H1 (cell line): ENCODE data around the gene NME7.

Experiments
- ASH2L ChIP-seq: fragments of 200-600, 300-600 bp; sonication (generic); IDR thresholded peaks from one replicate; pipeline ENCODE4 v1.7.1; 2017; ENCODE audit warnings: low read length
- EP300 ChIP-seq, 2 experiments: IDR thresholded peaks; 1 replicate in 1 of 2; 2 replicates in 1 of 2; pipeline ENCODE4 v1.6.1; 2011 to 2012; ENCODE audit warnings: low read depth in 2 of 2, low read length in 2 of 2, mild to moderate bottlenecking in 2 of 2, borderline replicate concordance in 1 of 2, inconsistent platforms in 1 of 2, moderate library complexity in 1 of 2
- HDAC6 ChIP-seq: IDR thresholded peaks from one replicate; pipeline ENCODE4 v1.7.1; 2012; ENCODE audit warnings: low read depth, mild to moderate bottlenecking, inconsistent platforms, low read length, moderate library complexity
- JUND ChIP-seq: IDR thresholded peaks from 2 replicates; pipeline ENCODE4 v1.6.1; 2011; ENCODE audit warnings: mild to moderate bottlenecking, improper control_type of control experiment, low read length
- POLR2A ChIP-seq, 2 experiments: IDR thresholded peaks; 1 replicate in 1 of 2; 2 replicates in 1 of 2; pipeline ENCODE4 v1.6.1; 2011; ENCODE audit warnings: low read depth in 2 of 2, low read length in 2 of 2, mild to moderate bottlenecking in 2 of 2; ENCODE audit errors: control extremely low read depth in 1 of 2
- POLR2AphosphoS5 ChIP-seq: IDR thresholded peaks from 2 replicates; pipeline ENCODE4 v1.6.1; 2011; ENCODE audit warnings: low read depth, low read length
- RXRA ChIP-seq: IDR thresholded peaks from 2 replicates; pipeline ENCODE4 v1.6.1; 2011; ENCODE audit warnings: low read depth, mild to moderate bottlenecking, low read length, moderate library complexity; ENCODE audit not compliant: insufficient read depth
- TAF1 ChIP-seq: IDR thresholded peaks from 2 replicates; pipeline ENCODE4 v1.6.1; 2011; ENCODE audit warnings: mild to moderate bottlenecking, low read depth, low read length
- TEAD4 ChIP-seq: IDR thresholded peaks from 2 replicates; pipeline ENCODE4 v1.6.1; 2012; ENCODE audit warnings: low read depth, low read length, inconsistent platforms, mixed read lengths
- ZNF274 ChIP-seq: IDR thresholded peaks from 2 replicates; pipeline ENCODE4 v1.7.0; 2012; ENCODE audit warnings: low read length, borderline replicate concordance; ENCODE audit errors: extremely low read depth
- TF ChIP-seq, protein P1 (sequence below), 3 experiments: IDR thresholded peaks; 1 replicate in 2 of 3; 2 replicates in 1 of 3; pipeline versions ENCODE4 v1.5.1 to v1.6.1; 2011; ENCODE audit warnings: low read length in 3 of 3, mild to moderate bottlenecking in 3 of 3, inconsistent platforms in 2 of 3, low read depth in 1 of 3, moderate library complexity in 1 of 3; ENCODE audit not compliant: insufficient read depth in 1 of 3; ENCODE audit errors: control extremely low read depth in 1 of 3
- TF ChIP-seq, protein P2 (sequence below): IDR thresholded peaks from 2 replicates; pipeline ENCODE4 v1.6.1; 2012; ENCODE audit warnings: inconsistent platforms

DNA sequence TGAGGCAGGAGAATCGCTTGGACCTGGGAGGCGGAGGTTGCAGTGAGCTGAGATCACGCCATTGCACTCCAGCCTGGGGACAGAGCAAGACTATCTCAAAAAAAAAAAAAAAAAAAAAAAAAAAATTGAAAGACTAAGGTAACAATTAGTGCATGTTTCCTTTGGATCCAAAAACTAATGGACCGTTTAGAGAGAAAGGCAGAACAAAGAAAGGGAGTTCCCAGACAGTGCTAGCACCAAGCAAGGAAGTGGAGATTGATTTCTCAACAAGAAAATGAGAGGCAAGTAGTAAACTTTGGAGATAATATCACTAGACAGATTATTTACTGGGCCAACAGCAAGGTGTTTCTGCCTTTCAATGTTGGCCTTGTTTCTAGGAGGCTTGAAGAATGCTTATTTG is 236.9 kb downstream of the NME7 start:
- TF ChIP-seq JUND (no peak), HDAC6 (no peak), POLR2AphosphoS5 (no peak), EP300 (IDR thresholded peaks at IDR 0.05; ENCODE audit: borderline replicate concordance in 1 of 2, low read depth in 2 of 2, low read length in 2 of 2) (no peak), TAF1 (no peak), ZNF274 (no peak), POLR2A (IDR thresholded peaks at IDR 0.05; ENCODE audit: control extremely low read depth in 1 of 2, low read depth in 2 of 2, low read length in 2 of 2) (no peak), RXRA (no peak), TEAD4 (no peak), ASH2L (no peak)
- TF ChIP-seq, protein P1, sequence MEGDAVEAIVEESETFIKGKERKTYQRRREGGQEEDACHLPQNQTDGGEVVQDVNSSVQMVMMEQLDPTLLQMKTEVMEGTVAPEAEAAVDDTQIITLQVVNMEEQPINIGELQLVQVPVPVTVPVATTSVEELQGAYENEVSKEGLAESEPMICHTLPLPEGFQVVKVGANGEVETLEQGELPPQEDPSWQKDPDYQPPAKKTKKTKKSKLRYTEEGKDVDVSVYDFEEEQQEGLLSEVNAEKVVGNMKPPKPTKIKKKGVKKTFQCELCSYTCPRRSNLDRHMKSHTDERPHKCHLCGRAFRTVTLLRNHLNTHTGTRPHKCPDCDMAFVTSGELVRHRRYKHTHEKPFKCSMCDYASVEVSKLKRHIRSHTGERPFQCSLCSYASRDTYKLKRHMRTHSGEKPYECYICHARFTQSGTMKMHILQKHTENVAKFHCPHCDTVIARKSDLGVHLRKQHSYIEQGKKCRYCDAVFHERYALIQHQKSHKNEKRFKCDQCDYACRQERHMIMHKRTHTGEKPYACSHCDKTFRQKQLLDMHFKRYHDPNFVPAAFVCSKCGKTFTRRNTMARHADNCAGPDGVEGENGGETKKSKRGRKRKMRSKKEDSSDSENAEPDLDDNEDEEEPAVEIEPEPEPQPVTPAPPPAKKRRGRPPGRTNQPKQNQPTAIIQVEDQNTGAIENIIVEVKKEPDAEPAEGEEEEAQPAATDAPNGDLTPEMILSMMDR (IDR thresholded peaks at IDR 0.05; ENCODE audit: control extremely low read depth in 1 of 3, insufficient read depth in 1 of 3, low read depth in 1 of 3, low read length in 3 of 3) = no peak
- TF ChIP-seq, protein P2, sequence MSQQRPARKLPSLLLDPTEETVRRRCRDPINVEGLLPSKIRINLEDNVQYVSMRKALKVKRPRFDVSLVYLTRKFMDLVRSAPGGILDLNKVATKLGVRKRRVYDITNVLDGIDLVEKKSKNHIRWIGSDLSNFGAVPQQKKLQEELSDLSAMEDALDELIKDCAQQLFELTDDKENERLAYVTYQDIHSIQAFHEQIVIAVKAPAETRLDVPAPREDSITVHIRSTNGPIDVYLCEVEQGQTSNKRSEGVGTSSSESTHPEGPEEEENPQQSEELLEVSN = no peak
